Raji (cell line): ENCODE data around the gene DNAJC27.

ENCODE experiments used
- POLR2A ChIP-seq: IDR thresholded peaks from 2 replicates; pipeline ENCODE4 v1.6.1; 2011; ENCODE audit warnings: low read depth, low read length, control low read depth; ENCODE audit not compliant: insufficient read depth

Gene DNAJC27

GRCh38 chr2:24971536-24972314 is at the start of gene DNAJC27:
Gene DNAJC27 (minus strand): TSS chr2:24971955. CDS start chr2:24971904, 51 bp downstream.
- peak; percentile 84 for TF ChIP-seq POLR2A

- TF ChIP-seq POLR2A, result no peak
Observed at GRCh38 chr2:25018681-25019080, 46.9 kb upstream of the DNAJC27 start.

- no peak for TF ChIP-seq POLR2A
Observed at GRCh38 chr2:25014631-25015030, 42.9 kb upstream of the DNAJC27 start.

GRCh38 chr2:25009954-25010353 is 38.2 kb upstream of the DNAJC27 start:
- no peak for TF ChIP-seq POLR2A

GRCh38 chr2:25002066-25002465 is 30.3 kb upstream of the DNAJC27 start:
- no peak for TF ChIP-seq POLR2A

GRCh38 chr2:25001325-25001637 is 29.5 kb upstream of the DNAJC27 start:
- no peak for TF ChIP-seq POLR2A

GRCh38 chr2:25000503-25001324 is 29.0 kb upstream of the DNAJC27 start:
- no peak for TF ChIP-seq POLR2A

GRCh38 chr2:25000036-25000435 is 28.3 kb upstream of the DNAJC27 start:
- TF ChIP-seq POLR2A, result no peak

- no peak for TF ChIP-seq POLR2A
Observed at GRCh38 chr2:24994146-24994724, 22.5 kb upstream of the DNAJC27 start.

- no peak for TF ChIP-seq POLR2A
Observed at GRCh38 chr2:24993406-24994145, 21.8 kb upstream of the DNAJC27 start.

GRCh38 chr2:24986372-24986771 is 14.6 kb upstream of the DNAJC27 start:
- no peak for TF ChIP-seq POLR2A

- TF ChIP-seq POLR2A, result no peak
Observed at GRCh38 chr2:24985511-24985910, 13.8 kb upstream of the DNAJC27 start.

GRCh38 chr2:24984912-24985311 is 13.2 kb upstream of the DNAJC27 start:
- no peak for TF ChIP-seq POLR2A

GRCh38 chr2:24981411-24982136 is 9.8 kb upstream of the DNAJC27 start:
- TF ChIP-seq POLR2A, result no peak

GRCh38 chr2:24978661-24979060 is 6.9 kb upstream of the DNAJC27 start:
- no peak for TF ChIP-seq POLR2A
